GM12878 (cell line): ENCODE measurements around the gene OR2H1. TPM values are rescaled to one million over a fixed set of nuclear protein-coding genes. Genes with fewer than 3 reads are reported as not detected.

Experiments
- ATAC-seq: fragments of 200-7000 bp; cut with Tn5 transposase; 3 replicates; pipeline ENCODE4 v1.9.1; 2020; ENCODE audit warnings: mild to moderate bottlenecking, moderate library complexity
- BruUV-seq: library from RNA; stranded (reverse); fragments of 400-500 nt; replicated peaks from 2 replicates; lab custom pipeline; 2021; lab: Mats Ljungman, UMichigan
- CTCF ChIA-PET: fragments of 300-600 bp; sonication (Branson Sonifier 250); formaldehyde crosslinking; extraction: SDS; loops from one replicate; lab custom pipeline; 2021; ENCODE audit warnings: inconsistent platforms; lab: Yijun Ruan, JAX
- POLR2A ChIA-PET: fragments of 350-600 bp; formaldehyde crosslinking; extraction: SDS; loops from one replicate; lab custom pipeline; 2021; ENCODE audit warnings: inconsistent platforms; lab: Charles Lee
- RAD21 ChIA-PET: fragments of 300-600 bp; sonication (Branson Sonifier 250); formaldehyde crosslinking; loops from one replicate; lab custom pipeline; 2023; ENCODE audit warnings: antibody characterized with exemption; ENCODE audit not compliant: unreplicated experiment; lab: Charles Lee
- SMC1A ChIA-PET: fragments of 300-600 bp; sonication (Branson Sonifier 250); formaldehyde crosslinking; loops from one replicate; lab custom pipeline; 2023; ENCODE audit not compliant: unreplicated experiment, uncharacterized antibody; lab: Charles Lee
- DNase-seq: peaks from one replicate; pipeline ENCODE4 v3.0.0-alpha.2; 2011; ENCODE audit warnings: low read depth, low spot score
- FAIRE-seq: peaks from 3 replicates; lab custom pipeline; 2011; peaks lifted over from hg19 to GRCh38; lab: Jason Lieb, UNC
- H2AFZ ChIP-seq: 2 replicates; pipeline ENCODE4 v1.6.0; 2011; ENCODE audit warnings: low read depth, low read length, control low read depth; ENCODE audit not compliant: control insufficient read depth
- H3K27ac ChIP-seq: 2 replicates; pipeline ENCODE4 v1.5.1; 2011; ENCODE audit warnings: control low read depth; ENCODE audit not compliant: control insufficient read depth, insufficient read depth
- H3K27me3 ChIP-seq, 2 experiments: replicated peaks in 1 of 2; 2 replicates each; pipeline versions ENCODE4 v1.6.0 to v1.6.1; 2011; ENCODE audit warnings: low read length in 1 of 2; ENCODE audit not compliant: control insufficient read depth in 2 of 2, insufficient read depth in 2 of 2
- H3K36me3 ChIP-seq, 2 experiments: 2 replicates each; pipeline ENCODE4 v1.5.1; 2011; ENCODE audit warnings: low read length in 1 of 2; ENCODE audit not compliant: control insufficient read depth in 2 of 2, insufficient read depth in 2 of 2
- H3K4me1 ChIP-seq: 2 replicates; pipeline ENCODE4 v1.6.1; 2011; ENCODE audit warnings: mild to moderate bottlenecking, low read length, moderate library complexity, mixed read lengths; ENCODE audit not compliant: control insufficient read depth, insufficient read depth
- H3K4me2 ChIP-seq: 2 replicates; pipeline ENCODE4 v1.6.0; 2011; ENCODE audit warnings: control low read depth; ENCODE audit not compliant: control insufficient read depth, insufficient read depth
- H3K4me3 ChIP-seq: fragments of 200-600 bp; sonication (generic); 2 replicates; pipeline ENCODE4 v1.5.1; 2016
- H3K79me2 ChIP-seq: 2 replicates; pipeline ENCODE4 v1.6.0; 2011; ENCODE audit warnings: low read length; ENCODE audit not compliant: control insufficient read depth, insufficient read depth
- H3K9ac ChIP-seq: 2 replicates; pipeline ENCODE4 v1.8.0; 2011; ENCODE audit warnings: low read length, control low read depth, mixed read lengths; ENCODE audit not compliant: control insufficient read depth, insufficient read depth
- H3K9me3 ChIP-seq: replicated peaks from 3 replicates; pipeline ENCODE4 v1.5.1; 2011; ENCODE audit warnings: mild to moderate bottlenecking, low read length; ENCODE audit not compliant: control insufficient read depth, insufficient read depth
- H4K20me1 ChIP-seq: 2 replicates; pipeline ENCODE4 v1.6.0; 2011; ENCODE audit not compliant: control insufficient read depth, insufficient read depth
- ASH2L ChIP-seq: fragments of 300-600, 200-600 bp; sonication (generic); IDR thresholded peaks from 2 replicates; pipeline ENCODE4 v1.6.1; 2017; ENCODE audit warnings: low read depth, mild to moderate bottlenecking, borderline replicate concordance
- BRCA1 ChIP-seq: IDR thresholded peaks from 2 replicates; pipeline ENCODE4 v1.6.1; 2011; ENCODE audit warnings: low read depth, low read length, improper control_type of control experiment
- CBFB ChIP-seq: IDR thresholded peaks from 2 replicates; pipeline ENCODE4 v1.6.1; 2016; ENCODE audit warnings: antibody characterized with exemption, low read depth
- CREM ChIP-seq: IDR thresholded peaks from 2 replicates; pipeline ENCODE4 v1.6.1; 2014; ENCODE audit warnings: antibody characterized with exemption, low read depth
- DPF2 ChIP-seq: fragments of 450-650 bp; IDR thresholded peaks from 2 replicates; pipeline ENCODE4 v1.6.1; 2017; ENCODE audit warnings: mild to moderate bottlenecking
- EGR1 ChIP-seq, 2 experiments: IDR thresholded peaks; 1 replicate in 1 of 2; 2 replicates in 1 of 2; pipeline ENCODE4 v1.6.1; 2011 to 2012; ENCODE audit warnings: low read depth in 2 of 2, low read length in 2 of 2, borderline replicate concordance in 1 of 2, mild to moderate bottlenecking in 1 of 2, moderate library complexity in 1 of 2
- IKZF2 ChIP-seq, 2 experiments: fragments of 450-650 bp; IDR thresholded peaks; 2 replicates each; pipeline ENCODE4 v1.6.1; 2017; ENCODE audit warnings: mild to moderate bottlenecking in 2 of 2, moderate library complexity in 2 of 2
- IRF4 ChIP-seq: IDR thresholded peaks from 2 replicates; pipeline ENCODE4 v1.6.1; 2011; ENCODE audit warnings: low read depth, low read length
- MEF2B ChIP-seq: fragments of 450-650 bp; IDR thresholded peaks from 2 replicates; pipeline ENCODE4 v1.6.1; 2018; ENCODE audit warnings: mild to moderate bottlenecking, moderate library complexity; ENCODE audit not compliant: partially characterized antibody, poor library complexity, severe bottlenecking
- MTA3 ChIP-seq: IDR thresholded peaks from 2 replicates; pipeline ENCODE4 v1.6.1; 2012; ENCODE audit warnings: low read length, inconsistent platforms, borderline replicate concordance
- PAX8 ChIP-seq: fragments of 450-650 bp; IDR thresholded peaks from 2 replicates; pipeline ENCODE4 v1.6.1; 2017; ENCODE audit warnings: mild to moderate bottlenecking, moderate library complexity
- SREBF2 ChIP-seq: IDR thresholded peaks from 2 replicates; pipeline ENCODE4 v1.6.1; 2012; ENCODE audit warnings: mild to moderate bottlenecking, low read length
- TAF1 ChIP-seq: IDR thresholded peaks from 2 replicates; pipeline ENCODE4 v1.6.1; 2011; ENCODE audit warnings: mild to moderate bottlenecking, low read depth, low read length, borderline replicate concordance
- USF1 ChIP-seq: IDR thresholded peaks from 2 replicates; pipeline ENCODE4 v1.6.1; 2011; ENCODE audit warnings: borderline replicate concordance, low read depth, mild to moderate bottlenecking, moderate library complexity, mixed read lengths, low read length; ENCODE audit not compliant: insufficient read depth; ENCODE audit errors: extremely low read length
- ZBTB11 ChIP-seq: fragments of 450-650 bp; formaldehyde crosslinking; IDR thresholded peaks from 2 replicates; pipeline ENCODE4 v1.5.0; 2022; ENCODE audit warnings: mild to moderate bottlenecking, missing genetic modification characterization
- ZNF217 ChIP-seq: fragments of 450-650 bp; IDR thresholded peaks from 2 replicates; pipeline ENCODE4 v1.6.1; 2017; ENCODE audit warnings: antibody characterized with exemption, mild to moderate bottlenecking
- ZNF24 ChIP-seq: fragments of 450-650 bp; IDR thresholded peaks from 2 replicates; pipeline ENCODE4 v1.6.1; 2017; ENCODE audit warnings: antibody characterized with exemption, mild to moderate bottlenecking
- WGBS: methylation state at CpG from one replicate; pipeline ENCODE4 v1.1.6; 2016; ENCODE audit warnings: low lambda C conversion rate; ENCODE audit not compliant: insufficient replicate concordance, insufficient coverage; ENCODE audit errors: missing lambda C conversion rate; 5-methylcytosine and 5-hydroxymethylcytosine counted together
- in situ Hi-C: fragments of 300-500 bp; cut with MboI; formaldehyde crosslinking; loops from 9 replicates; pipeline ENCODE4 v1.14.3; 2018; ENCODE audit warnings: mixed read lengths
- intact Hi-C: fragments of 100-400 bp; cut with micrococcal nuclease; formaldehyde crosslinking; loops from one replicate; pipeline ENCODE4 v1.14.2; 2022; ENCODE audit not compliant: unreplicated experiment
- polyA plus RNA-seq, 11 experiments: library from polyadenylated mRNA; depleted of rRNA in 4 of 11; unstranded in 6 of 11; stranded (reverse) in 5 of 11; fragments of >200 nt; fragmentation: Nextera tagmentation in 4 of 11; fragmentation: Illumina TruSeq in 1 of 11; extraction: Ambion mirVana in 4 of 11; extraction: Trizol in 1 of 11; gene quantifications; 1 replicate in 1 of 11; 2 replicates in 10 of 11; pipeline versions ENCODE4 v1.2.1 to v1.2.3, GENCODE V29; 2011 to 2016; ENCODE audit warnings: inconsistent platforms in 2 of 11, missing spikeins in 2 of 11, low read depth in 1 of 11
- total RNA-seq, 4 experiments: library from RNA; depleted of rRNA in 3 of 4; stranded (reverse); fragments of >200 nt in 3 of 4; fragmentation: Illumina TruSeq in 1 of 4; extraction: Trizol in 1 of 4; gene quantifications; 2 replicates each; pipeline versions ENCODE4 v1.2.1 to v1.2.3, GENCODE V29; 2013 to 2021

Gene OR2H1
- total and polyA plus RNA-seq, 10 of the 15 experiments (the other 5 are each of a cell fraction or from before 2014, with no cell fraction given) = not detected

- no peak for FAIRE-seq
- no peak for TF ChIP-seq TAF1
- TF ChIP-seq USF1 = no peak
- no peak for TF ChIP-seq BRCA1
- TF ChIP-seq CREM = no peak
- TF ChIP-seq MTA3 = no peak
- no peak for TF ChIP-seq DPF2
- TF ChIP-seq IRF4 = no peak
- no peak for TF ChIP-seq CBFB
- no peak for TF ChIP-seq PAX8
- no peak for TF ChIP-seq MEF2B
- no peak for TF ChIP-seq ZBTB11 (CRISPR knock-in tag)
- TF ChIP-seq ZNF24 = no peak
- TF ChIP-seq ZNF217 = no peak
- TF ChIP-seq ASH2L = no peak
- no peak for TF ChIP-seq SREBF2
- no peak for TF ChIP-seq EGR1 (IDR thresholded peaks at IDR 0.05; ENCODE audit: borderline replicate concordance in 1 of 2, low read depth in 2 of 2, low read length in 2 of 2)
- no peak for TF ChIP-seq IKZF2 (IDR thresholded peaks at IDR 0.05)
Measured at GRCh38 chr6:29493261-29493660, 36.3 kb downstream of the OR2H1 start.

More at GRCh38 chr6:29493261-29493660, 36.3 kb downstream of the OR2H1 start:
- H3K4me2 ChIP-seq = no peak overlapping the region
- 0% methylated on average over 2 of the region's 2 CpGs for WGBS
- no peaks in the 10 kb centered on the region for H3K4me1 ChIP-seq
- ATAC-seq (no peak), DNase-seq (no peak)
- ChIA-PET POLR2A (no interaction called here), SMC1A (interaction anchor here (0.7 kb wide), 1 partner anchor 34 kb away, joined by 4 read pairs; no protein-coding TSS in a partner anchor), CTCF (no interaction called here), RAD21 (no interaction called here)
- H3K9me3 ChIP-seq = no peaks in the 10 kb centered on the region
- no peaks in the 10 kb centered on the region for H3K36me3 ChIP-seq
- H3K9ac ChIP-seq = no peak overlapping the region
- H3K79me2 ChIP-seq = no peaks in the 10 kb centered on the region
- H4K20me1 ChIP-seq = no peaks in the 10 kb centered on the region
- no peak overlapping the region for H2AFZ ChIP-seq
- intact Hi-C loops = no loop called here
- in situ Hi-C loops = no loop called here
- H3K27ac ChIP-seq = no peak overlapping the region
- no peak overlapping the region for H3K4me3 ChIP-seq
- no peaks in the 10 kb centered on the region for H3K27me3 ChIP-seq
- BruUV-seq = no TSS peak
